CD4-positive, alpha-beta T cell (primary cell): ENCODE data around the gene C17orf75. TPM values are rescaled to one million over a fixed set of nuclear protein-coding genes. Genes with fewer than 3 reads are reported as not detected.
"Not testable (repeated sequence)": the region's sequence is repeated elsewhere in the genome, so short reads cannot be mapped to it uniquely, and the experiment has no call there.

Source experiments
- ATAC-seq: fragments of 200-7000 bp; cut with Tn5 transposase; one replicate; pipeline ENCODE4 v1.10.0; 2022; ENCODE audit warnings: mild to moderate bottlenecking; ENCODE audit not compliant: poor library complexity
- CTCF ChIA-PET: fragments of 350-600 bp; sonication (Branson Sonifier 250); formaldehyde crosslinking; loops from one replicate; lab custom pipeline; 2021; ENCODE audit warnings: antibody characterized with exemption, inconsistent platforms; lab: Charles Lee
- POLR2A ChIA-PET: fragments of 350-600 bp; sonication (Branson Sonifier 250); formaldehyde crosslinking; loops from one replicate; lab custom pipeline; 2021; ENCODE audit warnings: antibody characterized with exemption, inconsistent platforms; lab: Charles Lee
- DNase-seq, 14 experiments: peaks; one replicate each; pipeline ENCODE4 v3.0.0-alpha.2; 2013 to 2020; ENCODE audit warnings: mixed read lengths in 2 of 14
- H3K27ac ChIP-seq, 2 donors: one replicate each; pipeline versions ENCODE4 v1.5.1 to v1.7.0; 2013; ENCODE audit warnings: low read length in 2 of 2, low read depth in 1 of 2, mild to moderate bottlenecking in 1 of 2
- H3K27me3 ChIP-seq, 2 experiments: 1 replicate in 1 of 2; 2 replicates in 1 of 2; pipeline versions ENCODE4 v1.6.1 to v1.7.0; 2013; ENCODE audit warnings: low read length in 2 of 2, control low read depth in 1 of 2, mild to moderate bottlenecking in 1 of 2, moderate library complexity in 1 of 2; ENCODE audit not compliant: insufficient read depth in 2 of 2, control insufficient read depth in 1 of 2
- H3K36me3 ChIP-seq: one replicate; pipeline ENCODE4 v1.6.1; 2013; ENCODE audit warnings: low read length, control low read depth; ENCODE audit not compliant: insufficient read depth
- H3K4me1 ChIP-seq: one replicate; pipeline ENCODE4 v1.6.1; 2013; ENCODE audit warnings: low read length, control low read depth; ENCODE audit not compliant: insufficient read depth
- H3K4me3 ChIP-seq: one replicate; pipeline ENCODE4 v1.5.1; 2013; ENCODE audit warnings: mild to moderate bottlenecking, low read length, moderate library complexity
- H3K9me3 ChIP-seq, 2 experiments: 1 replicate in 1 of 2; 2 replicates in 1 of 2; pipeline versions ENCODE4 v1.6.1 to v1.7.0; 2013; ENCODE audit warnings: low read length in 2 of 2, mild to moderate bottlenecking in 2 of 2, control low read depth in 1 of 2, moderate library complexity in 1 of 2; ENCODE audit not compliant: control insufficient read depth in 1 of 2, insufficient read depth in 1 of 2
- H3K27ac Mint-ChIP-seq: one replicate; pipeline ENCODE4 v1.8.0; 2020; ENCODE audit warnings: mixed read lengths
- H3K27me3 Mint-ChIP-seq: one replicate; pipeline ENCODE4 v1.8.0; 2021; ENCODE audit warnings: mixed read lengths
- H3K36me3 Mint-ChIP-seq: one replicate; pipeline ENCODE4 v1.8.0; 2021; ENCODE audit warnings: low read depth, mixed read lengths
- H3K4me1 Mint-ChIP-seq: one replicate; pipeline ENCODE4 v1.8.0; 2021; ENCODE audit warnings: low read depth, mixed read lengths
- H3K4me3 Mint-ChIP-seq: one replicate; pipeline ENCODE4 v1.8.0; 2020; ENCODE audit warnings: mild to moderate bottlenecking, mixed read lengths
- H3K9me3 Mint-ChIP-seq: one replicate; pipeline ENCODE4 v1.8.0; 2020; ENCODE audit warnings: mixed read lengths
- intact Hi-C, 2 experiments: fragments of 100-400 bp; cut with DNase I in 1 of 2; cut with micrococcal nuclease in 1 of 2; formaldehyde crosslinking; loops; one replicate each; pipeline versions ENCODE4 v1.15.1 to v1.9.0; 2023 to 2025; cut with DNase I, micrococcal nuclease
- total RNA-seq, 174 experiments: library from RNA in 2 of 174; stranded (reverse) in 2 of 174; gene quantifications; one replicate each; pipeline ENCODE4 v1.2.3 and lab custom pipeline; 2021 to 2026
- TF ChIP-seq, protein P1 (sequence below): fragments of 200-600 bp; IDR thresholded peaks from one replicate; pipeline ENCODE4 v1.8.0; 2022; ENCODE audit warnings: antibody characterized with exemption, mild to moderate bottlenecking

C17orf75 gene
- total RNA-seq, 2 experiments from 2014 or later, result 12.8 to 15.9 TPM

DNA sequence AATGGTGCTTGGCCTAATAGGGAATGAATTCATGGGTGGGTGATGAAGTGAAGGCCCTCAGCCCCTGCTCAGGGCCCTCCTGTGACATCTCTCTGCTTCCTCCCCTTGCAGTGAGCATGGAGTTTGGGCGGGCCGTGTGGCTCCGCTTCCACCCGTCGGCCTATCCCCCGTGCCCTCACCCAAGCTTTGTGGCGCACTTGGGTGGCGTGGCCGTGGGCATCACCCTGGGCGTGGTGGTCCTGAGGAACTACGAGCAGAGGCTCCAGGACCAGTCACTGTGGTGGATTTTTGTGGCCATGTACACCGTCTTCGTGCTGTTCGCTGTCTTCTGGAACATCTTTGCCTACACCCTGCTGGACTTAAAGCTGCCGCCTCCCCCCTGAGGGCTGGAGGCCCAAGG is 21.1 kb downstream of the C17orf75 start:
- TF ChIP-seq, protein P1, sequence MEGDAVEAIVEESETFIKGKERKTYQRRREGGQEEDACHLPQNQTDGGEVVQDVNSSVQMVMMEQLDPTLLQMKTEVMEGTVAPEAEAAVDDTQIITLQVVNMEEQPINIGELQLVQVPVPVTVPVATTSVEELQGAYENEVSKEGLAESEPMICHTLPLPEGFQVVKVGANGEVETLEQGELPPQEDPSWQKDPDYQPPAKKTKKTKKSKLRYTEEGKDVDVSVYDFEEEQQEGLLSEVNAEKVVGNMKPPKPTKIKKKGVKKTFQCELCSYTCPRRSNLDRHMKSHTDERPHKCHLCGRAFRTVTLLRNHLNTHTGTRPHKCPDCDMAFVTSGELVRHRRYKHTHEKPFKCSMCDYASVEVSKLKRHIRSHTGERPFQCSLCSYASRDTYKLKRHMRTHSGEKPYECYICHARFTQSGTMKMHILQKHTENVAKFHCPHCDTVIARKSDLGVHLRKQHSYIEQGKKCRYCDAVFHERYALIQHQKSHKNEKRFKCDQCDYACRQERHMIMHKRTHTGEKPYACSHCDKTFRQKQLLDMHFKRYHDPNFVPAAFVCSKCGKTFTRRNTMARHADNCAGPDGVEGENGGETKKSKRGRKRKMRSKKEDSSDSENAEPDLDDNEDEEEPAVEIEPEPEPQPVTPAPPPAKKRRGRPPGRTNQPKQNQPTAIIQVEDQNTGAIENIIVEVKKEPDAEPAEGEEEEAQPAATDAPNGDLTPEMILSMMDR, result no peak
- POLR2A ChIA-PET, result no interaction called here
- H3K27ac ChIP-seq, result no peak overlapping the region
- H3K9me3 ChIP-seq, result no peaks in the 10 kb centered on the region
- Mint-ChIP-seq H3K4me1 (peaks cover 9% of the 10 kb centered on the region), H3K9me3 (no peaks in the 10 kb centered on the region), H3K36me3 (no peaks in the 10 kb centered on the region), H3K27me3 (peaks cover 1% of the 10 kb centered on the region), H3K27ac (no peak overlapping the region), H3K4me3 (no peak overlapping the region)
- H3K4me1 ChIP-seq, result peaks cover 21% of the 10 kb centered on the region
- DNase-seq (no peak), ATAC-seq (no peak)
- H3K4me3 ChIP-seq, result no peak overlapping the region
- CTCF ChIA-PET, result no interaction called here
- no peaks in the 10 kb centered on the region for H3K27me3 ChIP-seq
- intact Hi-C loops, result no loop called here
- no peaks in the 10 kb centered on the region for H3K36me3 ChIP-seq

DNA sequence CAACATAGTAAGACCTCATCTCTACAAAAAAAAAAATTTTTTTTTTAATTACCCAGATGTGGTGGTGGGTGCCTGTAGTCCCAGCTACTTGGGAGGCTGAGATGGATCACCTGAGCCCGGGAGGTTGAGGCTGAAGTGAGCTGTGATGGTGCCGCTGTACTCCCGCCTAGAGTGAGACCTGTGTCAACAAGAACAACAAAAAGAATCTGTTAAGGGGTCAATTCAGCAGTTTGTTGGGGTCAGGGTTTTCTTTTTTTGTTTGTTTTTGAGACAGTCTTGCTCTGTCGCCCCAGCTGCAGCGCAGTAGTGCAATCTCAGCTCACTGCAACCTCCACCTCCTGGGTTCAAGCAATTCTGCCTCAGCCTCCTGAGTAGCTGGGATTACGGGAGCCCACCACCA is 21.9 kb downstream of the C17orf75 start:
- H3K27ac Mint-ChIP-seq, H3K36me3 Mint-ChIP-seq, H3K27ac ChIP-seq, H3K4me1 Mint-ChIP-seq, H3K4me3 ChIP-seq, H3K27me3 ChIP-seq, POLR2A ChIA-PET, intact Hi-C loops, H3K27me3 Mint-ChIP-seq, H3K9me3 Mint-ChIP-seq, H3K4me3 Mint-ChIP-seq, DNase-seq, H3K9me3 ChIP-seq, H3K36me3 ChIP-seq, ATAC-seq: not testable (repeated sequence)
- CTCF ChIA-PET, result interaction anchor here (1.4 to 1.9 kb wide), 3 partner anchors 9 to 68 kb away, joined by 3 to 8 read pairs (median 3); no protein-coding TSS in a partner anchor
- peaks cover 21% of the 10 kb centered on the region for H3K4me1 ChIP-seq

DNA sequence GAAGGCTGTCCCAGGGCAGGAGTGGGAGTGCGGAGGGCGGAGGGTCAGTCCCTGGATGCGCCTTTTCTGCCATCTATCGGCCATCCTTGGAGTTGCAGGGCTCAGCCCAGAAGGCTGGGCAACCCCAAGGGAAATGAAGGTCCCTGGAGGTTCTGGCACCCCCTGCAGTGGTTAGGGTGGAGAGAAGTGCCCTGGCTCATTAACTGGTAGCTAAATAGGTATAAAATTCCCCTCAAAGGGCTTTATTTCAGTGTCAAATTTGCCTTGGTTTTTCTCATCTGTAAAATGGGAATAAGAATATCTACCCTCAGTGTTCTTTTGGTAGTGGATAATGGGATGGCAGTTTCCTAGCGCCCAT is 22.4 kb downstream of the C17orf75 start:
- ChIA-PET POLR2A (interaction anchor here (0.7 kb wide), 1 partner anchor 11 kb away, joined by 3 read pairs; no protein-coding TSS in a partner anchor), CTCF (interaction anchor here (0.7 to 1.9 kb wide), 6 partner anchors 9 to 124 kb away, joined by 3 to 8 read pairs (median 3); no protein-coding TSS in a partner anchor)
- H3K4me1 Mint-ChIP-seq, result peaks cover 8% of the 10 kb centered on the region
- DNase-seq (peak; percentile 46 to 83 (median 68)), ATAC-seq (peak; percentile 85)
- TF ChIP-seq, protein P1, result peak; percentile 90
- intact Hi-C loops, result loop anchor here (1.0 kb wide), 2 partner anchors 66 to 116 kb away; no protein-coding TSS in a partner anchor
- Histone ChIP-seq H3K27ac (no peak overlapping the region), H3K36me3 (no peaks in the 10 kb centered on the region), H3K9me3 (no peaks in the 10 kb centered on the region), H3K27me3 (no peaks in the 10 kb centered on the region), H3K4me1 (peaks cover 21% of the 10 kb centered on the region), H3K4me3 (peak overlapping the region; percentile 40)
- no peaks in the 10 kb centered on the region for H3K36me3 Mint-ChIP-seq
- H3K4me3 Mint-ChIP-seq, result peak overlapping the region; percentile 67
- H3K27me3 Mint-ChIP-seq, result peaks cover 14% of the 10 kb centered on the region
- no peak overlapping the region for H3K27ac Mint-ChIP-seq
- no peaks in the 10 kb centered on the region for H3K9me3 Mint-ChIP-seq

- Histone ChIP-seq H3K9me3 (no peaks in the 10 kb centered on the region), H3K36me3 (no peaks in the 10 kb centered on the region), H3K27me3 (no peaks in the 10 kb centered on the region), H3K4me3 (no peak overlapping the region), H3K4me1 (peaks cover 8% of the 10 kb centered on the region), H3K27ac (no peak overlapping the region)
- TF ChIP-seq, protein P1, result no peak
- Mint-ChIP-seq H3K27me3 (peaks cover 14% of the 10 kb centered on the region), H3K9me3 (no peaks in the 10 kb centered on the region), H3K27ac (no peak overlapping the region), H3K36me3 (no peaks in the 10 kb centered on the region), H3K4me3 (no peak overlapping the region), H3K4me1 (no peaks in the 10 kb centered on the region)
- DNase-seq (no peak), ATAC-seq (no peak)
- intact Hi-C loops, result no loop called here
- POLR2A ChIA-PET, result no interaction called here
- CTCF ChIA-PET, result interaction anchor here (1.9 kb wide), 1 partner anchor 11 kb away, joined by 8 read pairs; no protein-coding TSS in a partner anchor
Measured at GRCh38 chr17:32318071-32318470, 23.9 kb downstream of the C17orf75 start.
